HG02610 (cell line): Measurements from ENCODE around the gene WDR1.

Experiments
- ATAC-seq: cut with Tn5 transposase; IDR thresholded peaks from one replicate; pipeline ENCODE4 v1.9.1; 2021; ENCODE audit warnings: mild to moderate bottlenecking, moderate library complexity; ENCODE audit not compliant: unreplicated experiment

The WDR1 gene

DNA sequence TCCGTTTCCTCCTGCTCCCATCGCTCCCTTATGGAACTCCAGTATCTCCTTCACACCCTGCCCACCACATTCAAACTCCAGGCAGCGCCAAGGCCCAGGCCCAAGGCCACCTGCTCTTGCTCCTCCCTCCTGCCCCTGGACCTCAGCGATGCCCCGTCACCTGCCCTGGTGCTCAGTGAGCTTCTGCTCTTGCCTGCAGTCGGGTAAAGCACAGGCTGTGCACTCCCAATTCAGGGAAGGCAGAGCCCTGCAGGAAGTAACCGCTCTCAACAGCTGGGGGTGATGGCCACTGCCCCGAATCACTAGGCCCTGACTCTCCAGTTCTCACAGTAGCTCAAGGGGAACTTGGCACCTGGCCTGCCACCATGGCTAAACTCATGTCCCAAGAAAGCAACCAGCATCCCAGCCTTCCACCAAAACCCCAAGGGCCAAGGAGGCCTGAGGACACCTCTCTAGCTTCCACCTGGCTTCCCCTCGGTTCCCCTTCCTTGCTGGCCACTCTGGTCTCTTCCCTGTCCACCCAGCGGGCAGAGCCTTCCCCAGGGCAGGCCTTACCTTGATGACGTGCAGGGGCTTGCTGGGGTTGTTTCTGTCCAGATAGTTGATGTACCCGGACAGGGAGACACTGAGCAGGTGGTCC lies 29.3 kb downstream of the WDR1 start:
- no peak for ATAC-seq

DNA sequence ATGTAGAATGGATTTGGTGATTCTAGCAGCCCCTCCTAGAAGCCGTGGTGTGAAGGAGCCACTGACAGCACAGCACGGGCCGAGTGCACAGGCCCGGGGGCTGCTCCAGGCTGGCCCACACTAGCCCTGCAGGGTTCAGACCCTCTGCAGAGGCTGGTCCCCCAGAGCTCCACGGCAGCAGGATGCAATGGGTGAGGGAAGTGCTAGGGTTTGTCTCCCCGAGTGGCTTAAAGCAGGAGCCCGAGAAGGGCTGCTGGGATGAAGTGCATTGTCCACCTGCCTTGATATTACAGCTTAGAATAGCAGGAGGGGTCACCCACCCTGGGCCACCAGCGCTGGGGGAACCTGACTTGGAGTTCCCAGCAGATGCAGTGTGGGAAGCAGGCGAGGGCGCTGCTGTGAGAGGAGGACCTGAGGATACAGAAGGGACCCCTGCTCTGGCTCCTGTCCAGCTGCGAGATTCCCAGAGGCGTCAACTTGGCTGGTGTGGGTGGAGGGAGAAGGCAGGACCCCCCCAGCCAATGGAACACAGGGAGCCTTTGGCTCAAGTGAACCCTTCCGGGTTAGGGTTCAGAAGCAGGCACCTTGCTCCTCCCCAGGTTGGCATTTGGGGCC lies 30.0 kb downstream of the WDR1 start:
- no peak for ATAC-seq

DNA sequence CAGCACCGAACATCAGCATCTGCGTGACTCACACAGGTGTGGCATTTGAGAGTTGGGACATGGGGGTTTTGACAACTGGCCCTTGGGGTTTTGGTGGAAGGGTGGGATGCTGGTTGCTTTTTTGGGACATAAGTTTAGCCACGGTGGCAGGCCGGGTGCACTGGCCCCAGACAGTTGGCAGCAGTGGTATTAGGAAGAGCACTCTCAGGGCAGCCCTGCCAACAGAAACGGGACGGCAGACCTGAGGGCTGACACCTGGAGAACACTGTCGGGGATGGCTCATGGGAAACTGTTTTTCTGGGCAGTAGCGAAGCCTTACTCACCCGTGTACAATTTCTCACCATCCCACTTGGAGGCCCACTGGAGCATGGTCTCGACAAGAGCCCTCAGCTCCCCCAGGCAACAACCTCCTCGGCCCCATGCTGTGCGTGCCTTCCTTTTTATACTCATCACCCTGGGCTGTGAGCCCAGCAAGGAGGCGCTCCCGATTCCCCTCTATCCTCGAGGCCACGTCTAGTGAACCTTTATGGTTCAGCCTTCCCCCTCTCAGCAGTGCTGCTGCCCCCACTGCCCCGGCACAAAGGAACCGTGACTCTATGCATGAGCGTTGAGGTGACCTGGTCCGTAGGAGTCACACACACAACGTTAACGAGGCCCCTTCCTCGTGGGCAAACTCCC lies 30.6 kb downstream of the WDR1 start:
- ATAC-seq: no peak

DNA sequence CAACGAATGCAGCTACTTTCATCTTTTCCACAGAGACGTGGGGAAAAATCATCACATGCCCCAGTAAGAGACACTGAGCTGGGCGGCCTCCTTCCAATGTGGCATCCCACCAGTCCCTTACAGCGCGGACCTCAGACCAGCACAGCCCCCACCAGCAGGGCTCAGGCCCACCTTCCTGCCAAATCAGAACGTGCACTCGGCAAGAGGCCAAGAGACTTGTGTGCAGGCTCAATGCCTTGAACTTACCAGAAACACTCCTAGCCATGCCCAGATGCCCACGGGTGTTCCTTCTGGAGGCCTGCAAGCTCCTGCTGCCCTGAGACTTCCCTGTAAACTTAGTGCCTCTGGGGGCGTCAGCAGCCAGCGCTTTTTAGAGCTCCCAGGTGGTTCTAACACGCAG lies 31.2 kb downstream of the WDR1 start:
- no peak for ATAC-seq

- no peak for ATAC-seq
Observed at GRCh38 chr4:10084651-10085358, 31.8 kb downstream of the WDR1 start.

- ATAC-seq: no peak
Observed at GRCh38 chr4:10083861-10084641, 32.5 kb downstream of the WDR1 start.

- ATAC-seq: no peak
Observed at GRCh38 chr4:10083331-10083771, 33.2 kb downstream of the WDR1 start.

DNA sequence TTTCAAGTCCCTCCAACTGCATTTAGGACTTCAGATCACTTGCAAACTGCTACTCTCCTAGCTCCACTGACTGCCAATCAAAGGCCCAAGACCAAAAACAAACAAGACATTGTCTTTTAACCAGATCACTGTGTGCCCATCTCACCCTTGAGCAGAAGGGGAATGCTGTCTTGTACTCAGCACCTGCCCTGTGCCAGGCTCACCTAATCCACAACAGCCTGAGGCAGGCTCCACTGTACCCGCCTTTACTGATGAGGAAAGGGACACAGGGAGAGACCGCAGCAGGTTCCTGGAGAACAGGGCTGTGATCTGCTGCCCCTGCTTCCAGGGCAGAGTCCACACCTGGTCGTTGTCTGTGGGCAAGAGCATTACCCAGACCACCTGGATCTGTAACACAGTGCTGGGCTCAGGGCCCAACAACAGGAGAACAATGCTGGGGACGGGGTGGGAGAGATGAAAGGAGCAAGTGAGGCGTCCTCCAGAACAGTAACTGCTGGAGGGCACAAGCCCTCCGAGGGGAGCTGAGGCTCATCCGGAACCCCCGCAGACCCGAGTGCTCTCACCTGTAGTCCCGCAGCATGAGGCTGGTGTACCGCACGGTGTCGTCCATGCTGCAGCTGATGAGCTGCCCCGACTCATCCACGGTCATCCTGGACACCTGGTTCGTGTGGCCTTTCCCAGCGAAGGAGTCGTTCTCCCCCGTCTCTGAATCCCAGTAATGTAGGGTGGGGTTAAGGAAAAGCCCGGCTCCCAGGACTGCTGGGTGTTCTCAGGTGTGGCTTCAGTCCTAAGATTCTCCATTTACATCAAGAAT lies 33.9 kb downstream of the WDR1 start:
- ATAC-seq: no peak

- ATAC-seq: no peak
Observed at GRCh38 chr4:10082047-10082446, 34.6 kb downstream of the WDR1 start.

DNA sequence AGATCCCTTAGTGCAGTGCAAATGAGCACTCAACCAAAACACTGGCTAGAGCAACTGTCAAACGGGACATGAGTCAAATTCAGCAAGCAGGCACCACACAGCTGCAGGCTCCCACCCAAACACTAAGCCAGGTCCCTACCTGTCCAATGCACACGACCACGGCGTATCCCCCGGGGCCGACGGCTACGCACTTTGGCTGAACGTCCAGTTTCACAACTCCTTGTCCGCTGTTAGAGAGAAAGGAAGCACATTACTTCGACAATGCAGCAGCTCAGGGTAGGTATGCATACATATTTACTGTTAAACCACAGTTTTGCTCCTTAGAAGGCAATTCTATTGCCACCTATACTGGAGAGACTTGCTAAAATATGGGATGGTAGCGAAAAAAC lies 35.4 kb downstream of the WDR1 start:
- ATAC-seq: no peak

DNA sequence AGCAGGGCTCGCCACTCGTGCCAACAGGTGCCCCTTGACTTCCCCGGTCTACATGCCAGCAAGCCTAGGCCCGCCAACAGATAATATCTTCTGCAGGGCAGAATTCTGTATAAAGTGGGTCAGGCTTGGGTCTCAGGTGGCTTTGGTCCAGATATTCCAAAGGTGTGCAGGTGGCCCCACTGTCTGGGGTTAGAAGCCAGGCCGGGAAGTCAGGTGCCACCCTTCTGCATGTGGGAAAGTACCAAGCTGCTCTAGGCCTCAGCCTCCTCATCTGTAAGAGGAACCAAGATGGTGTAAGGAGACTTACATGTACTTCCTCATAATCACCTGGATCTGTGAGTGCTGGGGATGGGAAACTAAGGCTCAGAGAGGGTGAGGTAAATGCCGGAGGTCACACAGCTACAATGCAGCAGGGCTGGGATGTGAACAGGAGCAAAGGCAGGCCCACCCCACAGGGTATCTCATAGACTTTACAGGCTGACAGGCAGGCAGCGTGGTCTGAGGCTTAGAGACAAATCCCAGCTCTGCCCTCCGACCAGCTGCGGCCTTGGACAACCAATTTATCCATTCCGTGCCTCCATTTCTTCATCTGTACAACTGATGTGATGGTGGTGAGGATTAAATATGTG lies 35.9 kb downstream of the WDR1 start:
- ATAC-seq: no peak

DNA sequence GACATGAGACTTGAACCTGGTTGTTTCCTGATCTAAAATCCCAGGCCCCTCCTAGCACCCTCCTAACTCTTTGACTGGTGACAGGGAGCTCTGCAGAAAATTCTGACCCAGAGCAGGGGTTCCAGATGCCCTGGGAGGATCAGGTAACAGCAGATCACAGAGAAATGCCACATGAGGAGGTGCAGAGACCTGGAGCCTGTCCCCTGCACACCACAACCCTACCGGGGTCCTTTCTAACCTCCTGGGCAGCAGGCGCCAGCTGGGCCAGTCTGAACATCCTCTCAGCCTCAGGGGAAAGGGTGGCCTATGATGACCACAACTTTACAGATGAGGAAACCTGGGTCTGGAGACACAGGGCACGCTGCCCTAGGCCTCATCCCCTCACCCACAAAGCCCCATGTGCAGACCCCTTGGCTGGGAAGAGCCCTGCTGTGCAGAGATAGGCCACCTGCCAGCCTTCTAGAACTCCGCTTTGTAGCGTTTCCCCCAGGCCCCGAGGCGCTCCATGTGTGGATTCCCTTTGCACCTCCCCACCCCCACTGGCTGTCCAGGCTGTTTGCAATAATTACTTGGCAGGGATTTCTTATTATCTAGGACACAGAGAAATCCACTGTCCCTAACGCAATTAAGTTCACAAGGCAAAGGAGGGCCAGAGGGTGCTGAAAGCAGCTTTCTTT lies 36.5 kb downstream of the WDR1 start:
- ATAC-seq: no peak

GRCh38 chr4:10079256-10079655 lies 37.3 kb downstream of the WDR1 start:
- ATAC-seq: no peak

DNA sequence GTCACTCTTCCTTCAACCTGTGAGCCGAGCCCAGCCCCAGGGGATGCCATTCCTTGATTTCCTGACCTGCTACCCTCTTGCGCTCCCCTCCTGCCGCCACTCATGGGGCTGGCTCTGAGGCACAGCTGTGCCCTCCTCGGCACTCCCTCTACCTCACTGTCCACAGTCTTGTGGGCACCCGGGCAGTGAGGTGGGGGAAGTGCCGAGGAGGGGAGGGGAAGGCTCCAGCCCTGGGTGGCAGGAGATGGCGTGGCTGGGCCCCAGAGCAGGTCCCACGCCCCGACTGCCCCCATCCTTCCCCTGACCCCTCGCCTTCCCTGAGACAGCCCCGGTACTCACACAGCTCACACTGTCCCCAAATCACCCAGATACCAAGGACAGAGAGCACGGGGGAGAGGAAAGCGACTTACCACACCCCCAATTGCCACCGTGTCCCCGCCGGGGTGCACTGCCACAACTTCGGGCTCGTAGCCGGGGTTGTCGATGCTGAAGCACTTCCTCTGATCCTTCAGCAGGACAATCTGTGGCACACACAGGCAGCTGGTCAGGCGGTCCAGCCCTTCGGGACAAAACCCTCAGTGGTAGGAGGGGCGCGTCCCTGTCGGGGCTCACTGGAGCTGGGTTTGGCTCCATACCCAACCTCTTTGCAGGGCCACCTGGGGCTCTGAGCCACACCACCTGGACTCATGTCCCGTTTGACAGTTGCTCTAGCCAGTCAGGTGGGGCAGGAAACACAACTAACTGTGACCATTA lies 37.9 kb downstream of the WDR1 start:
- ATAC-seq: no peak

- no peak for ATAC-seq
Observed at GRCh38 chr4:10077483-10078335, 38.9 kb downstream of the WDR1 start.

DNA sequence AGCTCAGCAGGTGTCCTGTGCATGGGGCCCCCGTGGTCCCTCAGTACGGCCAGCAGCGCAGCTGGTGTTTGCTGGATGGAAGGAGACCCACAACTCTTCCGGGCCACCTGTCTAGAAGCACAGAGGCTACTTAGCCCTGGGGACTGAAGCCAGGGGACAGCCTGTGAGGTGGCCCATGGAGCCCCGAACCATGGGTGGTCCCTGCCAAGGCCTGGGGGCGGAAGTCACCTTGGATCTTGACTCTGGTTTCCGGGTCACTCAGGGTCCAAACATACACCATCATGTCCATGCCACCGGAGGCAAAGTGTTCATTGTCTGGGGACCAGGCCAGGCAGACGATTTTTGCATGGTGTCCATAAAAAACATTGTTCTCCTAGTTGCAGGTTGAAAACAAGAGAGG lies 39.5 kb downstream of the WDR1 start:
- no peak for ATAC-seq

DNA sequence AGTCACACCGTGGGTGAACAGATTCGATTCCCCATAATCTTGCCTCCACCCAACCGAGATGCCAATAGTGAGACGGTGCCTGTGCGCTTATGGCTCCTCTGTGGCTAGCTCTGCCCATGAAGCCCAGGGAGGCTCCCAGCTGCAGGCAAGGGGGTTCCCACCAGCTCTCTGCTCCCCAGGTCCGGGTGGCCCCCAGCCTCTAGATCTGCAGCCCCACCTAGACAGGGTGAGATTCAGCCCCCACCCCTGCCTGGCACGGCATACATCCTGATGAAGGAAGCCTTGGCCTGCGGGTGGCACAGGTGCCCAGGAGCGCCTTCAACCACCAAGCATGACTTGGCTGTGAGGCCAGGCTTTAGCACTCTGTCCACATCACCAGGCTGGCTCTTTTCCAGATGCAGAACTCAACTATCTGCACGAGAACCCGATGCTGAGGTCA lies 40.6 kb downstream of the WDR1 start:
- ATAC-seq: no peak
